ENCODE results near the gene KIRREL3.

The KIRREL3 gene

GRCh38 chr11:126497581-126498122 is 502.9 kb downstream of the KIRREL3 start:
- FAIRE-seq, result no peak

- FAIRE-seq, result no peak
Measured at GRCh38 chr11:126496576-126497337, 503.8 kb downstream of the KIRREL3 start.

- no peak for FAIRE-seq
Measured at GRCh38 chr11:126495281-126496220, 505.0 kb downstream of the KIRREL3 start.

GRCh38 chr11:126494831-126495230 is 505.7 kb downstream of the KIRREL3 start:
- no peak for FAIRE-seq

- no peak for FAIRE-seq
Measured at GRCh38 chr11:126492331-126493082, 508.1 kb downstream of the KIRREL3 start.

- FAIRE-seq, result no peak
Measured at GRCh38 chr11:126491092-126491491, 509.5 kb downstream of the KIRREL3 start.

- FAIRE-seq, result no peak
Measured at GRCh38 chr11:126489836-126490660, 510.5 kb downstream of the KIRREL3 start.

- FAIRE-seq, result no peak
Measured at GRCh38 chr11:126488591-126489370, 511.8 kb downstream of the KIRREL3 start.

- FAIRE-seq, result no peak
Measured at GRCh38 chr11:126487711-126488110, 512.9 kb downstream of the KIRREL3 start.

GRCh38 chr11:126485986-126486635 is 514.5 kb downstream of the KIRREL3 start:
- no peak for FAIRE-seq

GRCh38 chr11:126485021-126485792 is 515.4 kb downstream of the KIRREL3 start:
- no peak for FAIRE-seq

GRCh38 chr11:126484266-126484665 is 516.3 kb downstream of the KIRREL3 start:
- no peak for FAIRE-seq

- no peak for FAIRE-seq
Measured at GRCh38 chr11:126483621-126484195, 516.9 kb downstream of the KIRREL3 start.

- FAIRE-seq, result no peak
Measured at GRCh38 chr11:126482586-126483108, 517.9 kb downstream of the KIRREL3 start.

GRCh38 chr11:126481303-126481680 is 519.3 kb downstream of the KIRREL3 start:
- no peak for FAIRE-seq

GRCh38 chr11:126480410-126481302 is 519.9 kb downstream of the KIRREL3 start:
- FAIRE-seq, result peak; percentile 83

- no peak for FAIRE-seq
Measured at GRCh38 chr11:126480015-126480409, 520.6 kb downstream of the KIRREL3 start.
